Upper lobe of left lung (tissue), 6 donors: ENCODE results near the gene PDLIM7. TPM values are rescaled to one million over a fixed set of nuclear protein-coding genes. Genes with fewer than 3 reads are reported as not detected.

ENCODE experiments used
- ATAC-seq, 2 donors: fragments of 200-7000 bp; cut with Tn5 transposase; one replicate each; pipeline ENCODE4 v1.9.1; 2022; ENCODE audit warnings: mild to moderate bottlenecking in 2 of 2, moderate library complexity in 2 of 2; ENCODE audit not compliant: low FRiP score in 2 of 2
- DNase-seq, 2 donors: peaks; one replicate each; pipeline ENCODE4 v3.0.0-alpha.2; 2019 to 2020
- H3K27ac ChIP-seq, 4 donors: fragments of 200-600 bp; sonication (generic); one replicate each; pipeline ENCODE4 v1.5.1; 2016 to 2019
- H3K27me3 ChIP-seq, 4 donors: fragments of 200-600 bp; sonication (generic); one replicate each; pipeline ENCODE4 v1.5.1; 2017 to 2019
- H3K36me3 ChIP-seq, 4 donors: fragments of 200-600 bp; sonication (generic); one replicate each; pipeline ENCODE4 v1.5.1; 2016 to 2019
- H3K4me1 ChIP-seq, 4 donors: fragments of 200-600 bp; sonication (generic); one replicate each; pipeline ENCODE4 v1.5.1; 2018 to 2019
- H3K4me3 ChIP-seq, 4 donors: fragments of 200-600 bp; sonication (generic); one replicate each; pipeline ENCODE4 v1.5.1; 2017 to 2019; ENCODE audit warnings: mild to moderate bottlenecking in 2 of 4, moderate library complexity in 1 of 4
- H3K9me3 ChIP-seq, 4 donors: fragments of 200-600 bp; sonication (generic); one replicate each; pipeline ENCODE4 v1.5.1; 2018 to 2019
- EP300 ChIP-seq, 4 donors: sonication (generic); formaldehyde crosslinking; IDR thresholded peaks; one replicate each; pipeline ENCODE4 v1.5.1; 2017; ENCODE audit warnings: antibody characterized with exemption in 4 of 4, control low read depth in 2 of 4
- POLR2A ChIP-seq, 4 donors: fragments of 450-650 bp; IDR thresholded peaks; one replicate each; pipeline ENCODE4 v1.5.1; 2016 to 2017; ENCODE audit warnings: antibody characterized with exemption in 4 of 4, mild to moderate bottlenecking in 2 of 4
- POLR2AphosphoS5 ChIP-seq, 2 donors: sonication (generic); formaldehyde crosslinking; IDR thresholded peaks; one replicate each; pipeline ENCODE4 v1.5.1; 2017; ENCODE audit warnings: antibody characterized with exemption in 2 of 2
- WGBS, 2 donors: methylation state at CpG; one replicate each; pipeline ENCODE4 v1.1.5; 2017 to 2018; 5-methylcytosine and 5-hydroxymethylcytosine counted together
- total RNA-seq, 6 donors: library from RNA; depleted of rRNA in 4 of 6; stranded (reverse); fragments of >200 nt in 4 of 6; gene quantifications; one replicate each; pipeline versions ENCODE4 v1.1.0 to v1.2.1, GENCODE V29; 2016 to 2021
- TF ChIP-seq, protein P1 (sequence below), 6 experiments: fragments of 450-650 bp in 4 of 6; fragments of 200-600 bp in 2 of 6; sonication (generic) in 2 of 6; IDR thresholded peaks; one replicate each; pipeline ENCODE4 v1.5.1; 2016 to 2019; ENCODE audit warnings: antibody characterized with exemption in 6 of 6
- donor health status: DM: no; HTN: no; CAD: no; lungs with moderate emphysema.
- donor health status: DM: no; HTN: yes; CAD: no; lungs with severe emphysema.

Gene PDLIM7
- total RNA-seq, 6 donors from 2014 or later: 32.0 to 142 (median 75.8) TPM

- DNase-seq: peak; percentile 60 to 68
- H3K36me3 ChIP-seq: peaks cover 0 to 25% (median 19%) of the 10 kb centered on the region in 4 donors
- peak overlapping the region; percentile 24 to 89 (median 76) for H3K4me3 ChIP-seq
- ATAC-seq: peak; percentile 1 to 56
- peak overlapping the region; percentile 75 to 97 (median 86) for H3K27ac ChIP-seq
- no peaks in the 10 kb centered on the region for H3K9me3 ChIP-seq
- peaks cover 45 to 78% (median 55%) of the 10 kb centered on the region in 4 donors for H3K4me1 ChIP-seq
- 56 to 66% methylated on average over 9 to 10 of the region's 14 CpGs for WGBS, 2 donors
- H3K27me3 ChIP-seq: no peaks in the 10 kb centered on the region
- TF ChIP-seq POLR2AphosphoS5 (IDR thresholded peaks at IDR 0.05) (no peak), EP300 (IDR thresholded peaks at IDR 0.05) (no peak), POLR2A (IDR thresholded peaks at IDR 0.05) (peak in 1 of 4 donors; percentile 28)
- TF ChIP-seq, protein P1, sequence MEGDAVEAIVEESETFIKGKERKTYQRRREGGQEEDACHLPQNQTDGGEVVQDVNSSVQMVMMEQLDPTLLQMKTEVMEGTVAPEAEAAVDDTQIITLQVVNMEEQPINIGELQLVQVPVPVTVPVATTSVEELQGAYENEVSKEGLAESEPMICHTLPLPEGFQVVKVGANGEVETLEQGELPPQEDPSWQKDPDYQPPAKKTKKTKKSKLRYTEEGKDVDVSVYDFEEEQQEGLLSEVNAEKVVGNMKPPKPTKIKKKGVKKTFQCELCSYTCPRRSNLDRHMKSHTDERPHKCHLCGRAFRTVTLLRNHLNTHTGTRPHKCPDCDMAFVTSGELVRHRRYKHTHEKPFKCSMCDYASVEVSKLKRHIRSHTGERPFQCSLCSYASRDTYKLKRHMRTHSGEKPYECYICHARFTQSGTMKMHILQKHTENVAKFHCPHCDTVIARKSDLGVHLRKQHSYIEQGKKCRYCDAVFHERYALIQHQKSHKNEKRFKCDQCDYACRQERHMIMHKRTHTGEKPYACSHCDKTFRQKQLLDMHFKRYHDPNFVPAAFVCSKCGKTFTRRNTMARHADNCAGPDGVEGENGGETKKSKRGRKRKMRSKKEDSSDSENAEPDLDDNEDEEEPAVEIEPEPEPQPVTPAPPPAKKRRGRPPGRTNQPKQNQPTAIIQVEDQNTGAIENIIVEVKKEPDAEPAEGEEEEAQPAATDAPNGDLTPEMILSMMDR (IDR thresholded peaks at IDR 0.05): no peak
Observed at GRCh38 chr5:177495243-177496060, 2.0 kb downstream of the PDLIM7 start.

DNA sequence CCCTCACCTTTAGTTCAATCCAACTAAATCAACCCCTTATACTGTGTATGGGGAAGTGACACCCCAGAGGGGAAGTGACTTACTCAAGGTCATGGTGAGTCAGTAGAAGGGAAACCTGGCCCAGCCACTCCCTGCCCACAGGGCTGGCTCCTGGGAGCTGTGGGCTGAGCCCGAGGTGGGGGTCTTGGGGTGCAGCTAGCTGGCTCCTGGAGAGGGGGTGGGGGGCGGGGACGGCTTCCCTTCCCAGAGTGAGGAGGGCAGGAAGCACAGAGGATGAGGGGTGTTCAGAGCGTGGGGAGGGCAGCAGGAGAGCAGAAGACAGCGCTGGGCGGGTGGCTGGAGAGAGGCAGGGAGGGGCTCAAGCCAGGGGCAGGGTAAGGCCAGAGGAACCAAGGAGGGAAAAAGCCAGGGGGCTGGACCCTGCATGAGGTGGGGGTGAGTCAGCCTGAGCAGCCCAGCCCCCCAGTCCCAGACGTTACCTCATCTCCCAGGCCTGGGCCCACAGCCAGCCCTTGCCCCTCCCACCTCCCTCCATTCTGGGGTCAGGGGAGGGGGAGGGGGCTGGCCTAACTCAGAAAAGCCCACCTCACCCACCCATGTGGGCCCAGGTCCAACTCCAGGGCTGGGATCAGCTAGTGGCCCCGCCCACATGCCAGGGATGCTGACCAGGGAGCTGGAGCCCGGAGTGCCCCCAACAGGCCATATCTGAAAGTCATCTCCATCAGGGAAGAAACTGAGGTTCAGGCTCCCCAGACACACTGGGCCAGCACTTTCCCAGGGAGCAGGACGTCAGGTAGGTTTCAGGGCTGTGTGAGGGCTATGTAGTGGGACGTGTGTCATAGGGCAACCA is 2.8 kb downstream of the PDLIM7 start:
- peaks cover 45 to 78% (median 55%) of the 10 kb centered on the region in 4 donors for H3K4me1 ChIP-seq
- no peaks in the 10 kb centered on the region for H3K27me3 ChIP-seq
- H3K36me3 ChIP-seq: peaks cover 0 to 34% (median 23%) of the 10 kb centered on the region in 4 donors
- peak overlapping the region in 3 of 4 donors; percentile 12 to 82 (median 71) for H3K4me3 ChIP-seq
- 26 to 41% methylated on average over 7 to 9 of the region's 11 CpGs for WGBS, 2 donors
- TF ChIP-seq, protein P1 (IDR thresholded peaks at IDR 0.05): peak in 1 of 6 experiments; percentile 8
- TF ChIP-seq EP300 (IDR thresholded peaks at IDR 0.05) (no peak), POLR2AphosphoS5 (IDR thresholded peaks at IDR 0.05) (peak in 1 of 2 donors; percentile 21), POLR2A (IDR thresholded peaks at IDR 0.05) (no peak)
- ATAC-seq (peak; percentile 62), DNase-seq (peak; percentile 75 to 81)
- H3K9me3 ChIP-seq: no peaks in the 10 kb centered on the region
- H3K27ac ChIP-seq: peak overlapping the region; percentile 75 to 97 (median 86)

GRCh38 chr5:177493795-177494345 is 3.5 kb downstream of the PDLIM7 start:
- H3K4me1 ChIP-seq: peaks cover 45 to 77% (median 55%) of the 10 kb centered on the region in 4 donors
- ATAC-seq (no peak), DNase-seq (no peak)
- no peaks in the 10 kb centered on the region for H3K9me3 ChIP-seq
- 81 to 93% methylated on average over 5 of the region's 5 CpGs for WGBS, 2 donors
- no peak overlapping the region for H3K4me3 ChIP-seq
- no peak for TF ChIP-seq POLR2A (IDR thresholded peaks at IDR 0.05)
- TF ChIP-seq POLR2AphosphoS5 (IDR thresholded peaks at IDR 0.05): no peak
- TF ChIP-seq EP300 (IDR thresholded peaks at IDR 0.05): no peak
- TF ChIP-seq, protein P1 (IDR thresholded peaks at IDR 0.05): no peak
- peaks cover 0 to 41% (median 29%) of the 10 kb centered on the region in 4 donors for H3K36me3 ChIP-seq
- H3K27me3 ChIP-seq: no peaks in the 10 kb centered on the region
- H3K27ac ChIP-seq: peak overlapping the region; percentile 75 to 97 (median 86)

GRCh38 chr5:177492841-177493240 is 4.6 kb downstream of the PDLIM7 start:
- ATAC-seq (no peak), DNase-seq (peak in 1 of 2 donors; percentile 45)
- Histone ChIP-seq H3K27ac (peak overlapping the region in 3 of 4 donors; percentile 75 to 97 (median 87)), H3K36me3 (peaks cover 0 to 50% (median 38%) of the 10 kb centered on the region in 4 donors), H3K4me1 (peaks cover 39 to 67% (median 46%) of the 10 kb centered on the region in 4 donors), H3K9me3 (no peaks in the 10 kb centered on the region), H3K27me3 (no peaks in the 10 kb centered on the region), H3K4me3 (no peak overlapping the region)
- WGBS, 2 donors: 61 to 85% methylated on average over 7 of the region's 7 CpGs
- TF ChIP-seq, protein P1 (IDR thresholded peaks at IDR 0.05): no peak
- no peak for TF ChIP-seq POLR2AphosphoS5 (IDR thresholded peaks at IDR 0.05)
- TF ChIP-seq POLR2A (IDR thresholded peaks at IDR 0.05): no peak
- no peak for TF ChIP-seq EP300 (IDR thresholded peaks at IDR 0.05)
